MM.1S (cell line): ENCODE measurements around the gene VAC14.

Source experiments
- DNase-seq: peaks from one replicate; pipeline ENCODE4 v3.0.0-alpha.2; 2015
- H2AFZ ChIP-seq: fragments of 300-600 bp; sonication (generic); 2 replicates; pipeline ENCODE4 v1.6.0; 2016; ENCODE audit warnings: antibody characterized with exemption, low read length
- H3F3A ChIP-seq: fragments of 300-600 bp; sonication (generic); 2 replicates; pipeline ENCODE4 v1.6.1; 2016; ENCODE audit warnings: mild to moderate bottlenecking, antibody characterized with exemption, low read length, moderate library complexity, mixed read lengths; ENCODE audit not compliant: insufficient read depth
- H3K27ac ChIP-seq: fragments of 300-600 bp; sonication (generic); 2 replicates; pipeline ENCODE4 v1.5.1; 2016; ENCODE audit warnings: mild to moderate bottlenecking, low read length
- H3K27me3 ChIP-seq: fragments of 300-600 bp; sonication (generic); replicated peaks from 2 replicates; pipeline ENCODE4 v1.6.0; 2016; ENCODE audit warnings: low read length; ENCODE audit not compliant: insufficient read depth
- H3K36me3 ChIP-seq: fragments of 300-600 bp; sonication (generic); replicated peaks from 2 replicates; pipeline ENCODE4 v1.6.1; 2016; ENCODE audit warnings: mild to moderate bottlenecking, low read length, mixed read lengths; ENCODE audit not compliant: insufficient read depth
- H3K4me1 ChIP-seq: fragments of 300-600 bp; sonication (generic); 2 replicates; pipeline ENCODE4 v1.6.1; 2016; ENCODE audit warnings: low read length, mixed read lengths
- H3K4me2 ChIP-seq: fragments of 300-600 bp; sonication (generic); 2 replicates; pipeline ENCODE4 v1.6.0; 2016; ENCODE audit warnings: low read depth, low read length
- H3K4me3 ChIP-seq: fragments of 300-600 bp; sonication (generic); 2 replicates; pipeline ENCODE4 v1.5.1; 2016; ENCODE audit warnings: low read length, mixed read lengths
- H3K79me2 ChIP-seq: fragments of 300-600 bp; sonication (generic); 2 replicates; pipeline ENCODE4 v1.6.1; 2016; ENCODE audit warnings: mixed run types, low read length, mixed read lengths
- H3K9ac ChIP-seq: fragments of 300-600 bp; sonication (generic); 2 replicates; pipeline ENCODE4 v1.6.1; 2016; ENCODE audit warnings: low read length, mixed read lengths
- H3K9me2 ChIP-seq: fragments of 300-600 bp; sonication (generic); replicated peaks from 2 replicates; pipeline ENCODE4 v1.6.1; 2016; ENCODE audit warnings: mild to moderate bottlenecking, low read length, mixed read lengths; ENCODE audit not compliant: insufficient read depth
- H3K9me3 ChIP-seq: fragments of 300-600 bp; sonication (generic); replicated peaks from 2 replicates; pipeline ENCODE4 v1.6.1; 2016; ENCODE audit warnings: mild to moderate bottlenecking, low read length, mixed read lengths; ENCODE audit not compliant: insufficient read depth
- H4K20me1 ChIP-seq: fragments of 300-600 bp; sonication (generic); 2 replicates; pipeline ENCODE4 v1.6.1; 2016; ENCODE audit warnings: mild to moderate bottlenecking, low read length, moderate library complexity, mixed read lengths; ENCODE audit not compliant: insufficient read depth
- EZH2 ChIP-seq: fragments of 300-600 bp; sonication (generic); optimal IDR thresholded peaks from 2 replicates; pipeline ENCODE3; 2017; ENCODE audit warnings: low read depth, mild to moderate bottlenecking, antibody characterized with exemption, low read length, mixed read lengths
- EZH2phosphoT487 ChIP-seq: fragments of 300-600 bp; sonication (generic); IDR thresholded peaks from 2 replicates; pipeline ENCODE4 v1.6.1; 2018; ENCODE audit warnings: antibody characterized with exemption, low read length
- TF ChIP-seq, protein P1 (sequence below): fragments of 300-600 bp; sonication (generic); IDR thresholded peaks from 2 replicates; pipeline ENCODE4 v1.5.1; 2016; ENCODE audit warnings: antibody characterized with exemption, low read length, mixed read lengths

The VAC14 gene

GRCh38 chr16:70696952-70697593 is 103.9 kb downstream of the VAC14 start:
- no peaks in the 10 kb centered on the region for H3K9me2 ChIP-seq
- H3K27ac ChIP-seq = no peak overlapping the region
- H3K4me3 ChIP-seq = no peak overlapping the region
- H3K4me2 ChIP-seq = no peak overlapping the region
- no peaks in the 10 kb centered on the region for H3K4me1 ChIP-seq
- TF ChIP-seq EZH2phosphoT487 = no peak
- DNase-seq = no peak
- H2AFZ ChIP-seq = no peak overlapping the region
- H3K79me2 ChIP-seq = no peaks in the 10 kb centered on the region
- no peaks in the 10 kb centered on the region for H3F3A ChIP-seq
- H3K27me3 ChIP-seq = no peaks in the 10 kb centered on the region
- H3K36me3 ChIP-seq = no peaks in the 10 kb centered on the region
- H3K9ac ChIP-seq = no peak overlapping the region
- no peaks in the 10 kb centered on the region for H4K20me1 ChIP-seq
- no peaks in the 10 kb centered on the region for H3K9me3 ChIP-seq

DNA sequence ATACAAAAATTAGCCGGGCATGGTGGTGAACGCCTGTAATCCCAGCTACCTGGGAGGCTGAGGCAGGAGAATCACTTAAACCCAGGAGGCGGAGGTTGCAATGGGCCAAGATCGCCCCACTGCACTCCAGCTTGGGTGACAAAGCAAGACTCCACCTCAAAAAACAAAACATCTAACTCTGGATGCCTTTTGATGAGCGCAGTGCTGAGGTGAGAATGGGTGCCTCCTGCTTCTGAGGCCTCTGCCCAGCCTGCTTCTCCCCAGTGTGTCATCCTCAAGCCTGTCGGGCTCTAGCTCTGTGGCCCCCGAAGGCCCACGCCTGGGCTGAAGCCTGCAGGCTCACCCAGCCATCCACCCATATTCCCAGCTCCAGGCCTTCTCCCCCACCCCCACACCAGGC is 104.6 kb downstream of the VAC14 start:
- no peak overlapping the region for H3K4me3 ChIP-seq
- H4K20me1 ChIP-seq = no peaks in the 10 kb centered on the region
- no peaks in the 10 kb centered on the region for H3F3A ChIP-seq
- H3K4me2 ChIP-seq = no peak overlapping the region
- no peaks in the 10 kb centered on the region for H3K9me2 ChIP-seq
- no peaks in the 10 kb centered on the region for H3K27me3 ChIP-seq
- no peaks in the 10 kb centered on the region for H3K4me1 ChIP-seq
- H3K79me2 ChIP-seq = no peaks in the 10 kb centered on the region
- H3K36me3 ChIP-seq = no peaks in the 10 kb centered on the region
- no peak overlapping the region for H3K9ac ChIP-seq
- TF ChIP-seq, protein P1, sequence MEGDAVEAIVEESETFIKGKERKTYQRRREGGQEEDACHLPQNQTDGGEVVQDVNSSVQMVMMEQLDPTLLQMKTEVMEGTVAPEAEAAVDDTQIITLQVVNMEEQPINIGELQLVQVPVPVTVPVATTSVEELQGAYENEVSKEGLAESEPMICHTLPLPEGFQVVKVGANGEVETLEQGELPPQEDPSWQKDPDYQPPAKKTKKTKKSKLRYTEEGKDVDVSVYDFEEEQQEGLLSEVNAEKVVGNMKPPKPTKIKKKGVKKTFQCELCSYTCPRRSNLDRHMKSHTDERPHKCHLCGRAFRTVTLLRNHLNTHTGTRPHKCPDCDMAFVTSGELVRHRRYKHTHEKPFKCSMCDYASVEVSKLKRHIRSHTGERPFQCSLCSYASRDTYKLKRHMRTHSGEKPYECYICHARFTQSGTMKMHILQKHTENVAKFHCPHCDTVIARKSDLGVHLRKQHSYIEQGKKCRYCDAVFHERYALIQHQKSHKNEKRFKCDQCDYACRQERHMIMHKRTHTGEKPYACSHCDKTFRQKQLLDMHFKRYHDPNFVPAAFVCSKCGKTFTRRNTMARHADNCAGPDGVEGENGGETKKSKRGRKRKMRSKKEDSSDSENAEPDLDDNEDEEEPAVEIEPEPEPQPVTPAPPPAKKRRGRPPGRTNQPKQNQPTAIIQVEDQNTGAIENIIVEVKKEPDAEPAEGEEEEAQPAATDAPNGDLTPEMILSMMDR = no peak
- TF ChIP-seq EZH2 = no peak
- no peak for TF ChIP-seq EZH2phosphoT487
- no peak for DNase-seq
- no peak overlapping the region for H2AFZ ChIP-seq
- no peak overlapping the region for H3K27ac ChIP-seq
- H3K9me3 ChIP-seq = no peaks in the 10 kb centered on the region

- no peak overlapping the region for H3K4me3 ChIP-seq
- H3K36me3 ChIP-seq = no peaks in the 10 kb centered on the region
- no peaks in the 10 kb centered on the region for H3K4me1 ChIP-seq
- no peak overlapping the region for H3K27ac ChIP-seq
- no peaks in the 10 kb centered on the region for H3F3A ChIP-seq
- H3K27me3 ChIP-seq = no peaks in the 10 kb centered on the region
- H3K4me2 ChIP-seq = no peak overlapping the region
- no peaks in the 10 kb centered on the region for H3K79me2 ChIP-seq
- no peak for TF ChIP-seq EZH2phosphoT487
- TF ChIP-seq, protein P1 = no peak
- H3K9me2 ChIP-seq = no peaks in the 10 kb centered on the region
- DNase-seq = no peak
- H4K20me1 ChIP-seq = no peaks in the 10 kb centered on the region
- H2AFZ ChIP-seq = no peak overlapping the region
- no peak overlapping the region for H3K9ac ChIP-seq
- no peaks in the 10 kb centered on the region for H3K9me3 ChIP-seq
Observed at GRCh38 chr16:70695331-70696070, 105.5 kb downstream of the VAC14 start.

- Histone ChIP-seq H3K79me2 (no peaks in the 10 kb centered on the region), H3K4me2 (no peak overlapping the region), H2AFZ (no peak overlapping the region), H3K27me3 (no peaks in the 10 kb centered on the region), H3K9ac (no peak overlapping the region), H3F3A (no peaks in the 10 kb centered on the region), H3K9me2 (no peaks in the 10 kb centered on the region), H3K36me3 (no peaks in the 10 kb centered on the region), H4K20me1 (no peaks in the 10 kb centered on the region), H3K4me1 (no peaks in the 10 kb centered on the region), H3K9me3 (no peaks in the 10 kb centered on the region), H3K4me3 (no peak overlapping the region), H3K27ac (no peak overlapping the region)
- DNase-seq = no peak
- TF ChIP-seq, protein P1 = no peak
- TF ChIP-seq EZH2phosphoT487 (no peak), EZH2 (no peak)
Observed at GRCh38 chr16:70694868-70695218, 106.1 kb downstream of the VAC14 start.
